HepG2 (cell line): ENCODE results near the gene ARGLU1. TPM values are rescaled to one million over a fixed set of nuclear protein-coding genes. Genes with fewer than 3 reads are reported as not detected.

ENCODE experiments used
- ATAC-seq: fragments of 200-7000 bp; cut with Tn5 transposase; 3 replicates; pipeline ENCODE4 v1.9.1; 2020; ENCODE audit warnings: mild to moderate bottlenecking, moderate library complexity
- BruUV-seq: library from RNA; stranded (reverse); fragments of 400-500 nt; replicated peaks from 2 replicates; lab custom pipeline; 2021; lab: Mats Ljungman, UMichigan
- CTCF ChIA-PET: fragments of 300-600 bp; formaldehyde crosslinking; extraction: SDS; loops from one replicate; lab custom pipeline; 2021; ENCODE audit warnings: low total read pairs, inconsistent platforms, low intra/inter-chr PET ratio; lab: Yijun Ruan, JAX
- POLR2A ChIA-PET: fragments of 350-600 bp; sonication (Branson Sonifier 250); formaldehyde crosslinking; loops from one replicate; lab custom pipeline; 2020; ENCODE audit warnings: antibody characterized with exemption, inconsistent platforms; lab: Yijun Ruan, JAX
- DNase-seq: peaks from one replicate; pipeline ENCODE4 v3.0.0-alpha.2; 2015; ENCODE audit warnings: low spot score
- FAIRE-seq: peaks from 3 replicates; lab custom pipeline; 2011; peaks lifted over from hg19 to GRCh38; lab: Jason Lieb, UNC
- H2AFZ ChIP-seq: one replicate; pipeline ENCODE4 v1.6.1; 2011; ENCODE audit warnings: low read length, inconsistent platforms
- H3K27ac ChIP-seq: fragments of 300-600 bp; 3 replicates; pipeline ENCODE4 v1.8.0; 2011; ENCODE audit warnings: mixed run types, mild to moderate bottlenecking, mixed read lengths, low read length, inconsistent platforms; ENCODE audit not compliant: insufficient read depth; ENCODE audit errors: extremely low read length
- H3K27me3 ChIP-seq, 2 experiments: fragments of 200-600 bp in 1 of 2; 2 replicates in 1 of 2; 3 replicates in 1 of 2; pipeline versions ENCODE4 v1.6.0 to v1.8.0; 2011; ENCODE audit warnings: low read length in 2 of 2, mild to moderate bottlenecking in 2 of 2, moderate library complexity in 2 of 2, inconsistent platforms in 1 of 2; ENCODE audit not compliant: insufficient read depth in 2 of 2, control insufficient read depth in 1 of 2
- H3K36me3 ChIP-seq, 2 experiments: fragments of 200-600 bp in 1 of 2; replicated peaks in 1 of 2; 2 replicates in 1 of 2; 3 replicates in 1 of 2; pipeline versions ENCODE4 v1.5.1 to v1.8.0; 2011; ENCODE audit warnings: low read length in 2 of 2, inconsistent platforms in 1 of 2; ENCODE audit not compliant: insufficient read depth in 2 of 2, control insufficient read depth in 1 of 2
- H3K4me1 ChIP-seq: 2 replicates; pipeline ENCODE4 v1.5.1; 2012; ENCODE audit warnings: low read length, inconsistent platforms; ENCODE audit not compliant: insufficient read depth
- H3K4me2 ChIP-seq: 2 replicates; pipeline ENCODE4 v1.6.0; 2011; ENCODE audit warnings: low read depth, low read length, inconsistent platforms
- H3K4me3 ChIP-seq, 3 experiments: fragments of 200-600 bp in 1 of 3; sonication (generic), shearing (Covaris generic) in 1 of 3; replicated peaks in 1 of 3; 2 replicates each; pipeline ENCODE4 v1.5.1; 2011 to 2016; ENCODE audit warnings: low read length in 3 of 3, inconsistent platforms in 2 of 3, low read depth in 2 of 3, mild to moderate bottlenecking in 2 of 3, control low read depth in 1 of 3, mixed read lengths in 1 of 3; ENCODE audit not compliant: insufficient read depth in 1 of 3
- H3K79me2 ChIP-seq: one replicate; pipeline ENCODE4 v1.6.1; 2011; ENCODE audit warnings: low read length, inconsistent platforms; ENCODE audit not compliant: insufficient read depth
- H3K9ac ChIP-seq: 2 replicates; pipeline ENCODE4 v1.6.0; 2011; ENCODE audit warnings: mild to moderate bottlenecking, low read depth, low read length, inconsistent platforms; ENCODE audit not compliant: insufficient read depth
- H3K9me3 ChIP-seq: 2 replicates; pipeline ENCODE4 v1.5.1; 2012; ENCODE audit warnings: mild to moderate bottlenecking, low read length
- H4K20me1 ChIP-seq: 2 replicates; pipeline ENCODE4 v1.6.0; 2011; ENCODE audit warnings: inconsistent platforms, mild to moderate bottlenecking, low read length, moderate library complexity; ENCODE audit not compliant: insufficient read depth
- HOXD1 ChIP-seq: sonication (generic); formaldehyde crosslinking; IDR thresholded peaks from 2 replicates; pipeline ENCODE4 v1.5.0; 2020; ENCODE audit warnings: missing genetic modification reagents
- SNAPC4 ChIP-seq: sonication (generic); formaldehyde crosslinking; IDR thresholded peaks from 2 replicates; pipeline ENCODE4 v1.4.0; 2020; ENCODE audit warnings: mild to moderate bottlenecking, missing genetic modification reagents
- ZBTB34 ChIP-seq: sonication (generic); formaldehyde crosslinking; IDR thresholded peaks from 2 replicates; pipeline ENCODE4 v1.8.0; 2022; ENCODE audit warnings: mild to moderate bottlenecking, missing genetic modification reagents
- ZBTB49 ChIP-seq: sonication (generic); formaldehyde crosslinking; IDR thresholded peaks from 2 replicates; pipeline ENCODE4 v1.4.0; 2020; ENCODE audit warnings: missing genetic modification reagents, borderline replicate concordance
- ZNF260 ChIP-seq: sonication (generic); formaldehyde crosslinking; IDR thresholded peaks from 2 replicates; pipeline ENCODE4 v1.4.0; 2020; ENCODE audit warnings: missing genetic modification reagents, low read depth, mild to moderate bottlenecking, borderline replicate concordance
- ZNF777 ChIP-seq: sonication (generic); formaldehyde crosslinking; IDR thresholded peaks from 2 replicates; pipeline ENCODE4 v1.4.0; 2020; ENCODE audit warnings: missing genetic modification reagents
- WGBS: methylation state at CpG from one replicate; pipeline ENCODE4 v1.1.6; 2017; ENCODE audit warnings: low lambda C conversion rate; 5-methylcytosine and 5-hydroxymethylcytosine counted together
- in situ Hi-C: cut with HindIII; loops from 2 replicates; pipeline ENCODE4 v1.10.0; 2017; ENCODE audit warnings: low pct_unique_long_range_greater_than_20kb; ENCODE audit not compliant: extremely low pct_ligation_motif_present
- intact Hi-C: fragments of 100-400 bp; cut with micrococcal nuclease; formaldehyde crosslinking; loops from one replicate; pipeline ENCODE4 v1.10.0; 2022; ENCODE audit not compliant: unreplicated experiment
- polyA plus RNA-seq, 8 experiments: library from polyadenylated mRNA; depleted of rRNA in 3 of 8; stranded (reverse) in 7 of 8; unstranded in 1 of 8; fragments of >200 nt; fragmentation: Illumina TruSeq in 4 of 8; extraction: Trizol in 4 of 8; gene quantifications; 2 replicates each; pipeline versions ENCODE4 v1.2.1 to v1.2.3, GENCODE V29; 2011 to 2016; ENCODE audit warnings: low read depth in 4 of 8, missing spikeins in 1 of 8, mixed read lengths in 1 of 8; ENCODE audit not compliant: insufficient read depth in 1 of 8
- total RNA-seq, 5 experiments: library from RNA; depleted of rRNA; stranded (reverse); fragments of >200 nt; fragmentation: Illumina TruSeq; extraction: Trizol; gene quantifications; 2 replicates each; pipeline ENCODE4 v1.2.3, GENCODE V29; 2016; ENCODE audit warnings: low read depth in 1 of 5

The ARGLU1 gene
- total and polyA plus RNA-seq, 2 of the 13 experiments (the other 11 are each of a cell fraction or from before 2014, with no cell fraction given) = 47.1 to 70.6 TPM

- TF ChIP-seq SNAPC4 (CRISPR knock-in tag) = no peak
- no peak for TF ChIP-seq ZNF260 (CRISPR knock-in tag)
- no peak for TF ChIP-seq HOXD1 (CRISPR knock-in tag)
Measured at GRCh38 chr13:106597749-106598395, 29.9 kb upstream of the ARGLU1 start (continued).

- ATAC-seq (no peak), FAIRE-seq (no peak), DNase-seq (no peak)
- POLR2A ChIA-PET = no interaction called here
- Histone ChIP-seq H4K20me1 (no peaks in the 10 kb centered on the region), H3K27me3 (no peaks in the 10 kb centered on the region), H3K4me2 (no peak overlapping the region), H3K36me3 (no peaks in the 10 kb centered on the region), H3K4me1 (peaks cover 13% of the 10 kb centered on the region), H3K79me2 (no peaks in the 10 kb centered on the region), H2AFZ (no peak overlapping the region), H3K27ac (no peak overlapping the region), H3K4me3 (no peak overlapping the region), H3K9ac (no peak overlapping the region), H3K9me3 (no peaks in the 10 kb centered on the region)
- intact Hi-C loops (no loop called here), in situ Hi-C loops (no loop called here)
- 61% methylated on average over 5 of the region's 5 CpGs for WGBS
- CTCF ChIA-PET = no interaction called here
- no TSS peak for BruUV-seq
- TF ChIP-seq ZNF777 (no peak), ZBTB49 (CRISPR knock-in tag) (no peak), ZBTB34 (CRISPR knock-in tag) (no peak)
Measured at GRCh38 chr13:106597186-106597585, 29.2 kb upstream of the ARGLU1 start.
